Ishikawa (cell line): Measurements from ENCODE around the gene CRTC1.

Experiments used
- EP300 ChIP-seq: IDR thresholded peaks from 2 replicates; pipeline ENCODE4 v1.6.1; 2012; ENCODE audit warnings: borderline replicate concordance
- TEAD4 ChIP-seq: IDR thresholded peaks from 2 replicates; pipeline ENCODE4 v1.6.1; 2012
- YY1 ChIP-seq: IDR thresholded peaks from 2 replicates; pipeline ENCODE4 v1.6.1; 2012; ENCODE audit warnings: low read depth

GRCh38 chr19:18669883-18670282 lies 13.6 kb upstream of the CRTC1 start:
- TF ChIP-seq TEAD4 (no peak), EP300 (no peak), YY1 (no peak)
